H1 (cell line): ENCODE results near the gene ELOVL1.

Experiments
- ASH2L ChIP-seq: fragments of 200-600, 300-600 bp; sonication (generic); IDR thresholded peaks from one replicate; pipeline ENCODE4 v1.7.1; 2017; ENCODE audit warnings: low read length
- BRCA1 ChIP-seq: IDR thresholded peaks from 2 replicates; pipeline ENCODE4 v1.6.1; 2012; ENCODE audit warnings: low read depth, low read length, improper control_type of control experiment
- CEBPB ChIP-seq: IDR thresholded peaks from 2 replicates; pipeline ENCODE4 v1.6.1; 2012; ENCODE audit warnings: low read depth, low read length
- CTCF ChIP-seq, 3 experiments: IDR thresholded peaks; 1 replicate in 2 of 3; 2 replicates in 1 of 3; pipeline versions ENCODE4 v1.5.1 to v1.6.1; 2011; ENCODE audit warnings: low read length in 3 of 3, mild to moderate bottlenecking in 3 of 3, inconsistent platforms in 2 of 3, low read depth in 1 of 3, moderate library complexity in 1 of 3; ENCODE audit not compliant: insufficient read depth in 1 of 3; ENCODE audit errors: control extremely low read depth in 1 of 3
- HDAC6 ChIP-seq: IDR thresholded peaks from one replicate; pipeline ENCODE4 v1.7.1; 2012; ENCODE audit warnings: low read depth, mild to moderate bottlenecking, inconsistent platforms, low read length, moderate library complexity
- MAX ChIP-seq: IDR thresholded peaks from 2 replicates; pipeline ENCODE4 v1.6.1; 2012; ENCODE audit warnings: inconsistent platforms
- POLR2AphosphoS5 ChIP-seq: IDR thresholded peaks from 2 replicates; pipeline ENCODE4 v1.6.1; 2011; ENCODE audit warnings: low read depth, low read length
- SP1 ChIP-seq: IDR thresholded peaks from 2 replicates; pipeline ENCODE4 v1.6.1; 2011; ENCODE audit warnings: low read depth, low read length
- SP2 ChIP-seq: IDR thresholded peaks from 2 replicates; pipeline ENCODE4 v1.6.1; 2012; ENCODE audit warnings: mild to moderate bottlenecking, low read length, inconsistent platforms
- TEAD4 ChIP-seq: IDR thresholded peaks from 2 replicates; pipeline ENCODE4 v1.6.1; 2012; ENCODE audit warnings: low read depth, low read length, inconsistent platforms, mixed read lengths
- TF ChIP-seq, protein P1 (sequence below): IDR thresholded peaks from 2 replicates; pipeline ENCODE4 v1.6.1; 2011; ENCODE audit warnings: low read length, improper control_type of control experiment

- TF ChIP-seq CTCF (IDR thresholded peaks at IDR 0.05; ENCODE audit: control extremely low read depth in 1 of 3, insufficient read depth in 1 of 3, low read depth in 1 of 3, low read length in 3 of 3) (no peak), TEAD4 (no peak), BRCA1 (no peak), SP2 (no peak), POLR2AphosphoS5 (peak; percentile 45), CEBPB (no peak), SP1 (no peak), HDAC6 (no peak), ASH2L (no peak), MAX (no peak)
- TF ChIP-seq, protein P1, sequence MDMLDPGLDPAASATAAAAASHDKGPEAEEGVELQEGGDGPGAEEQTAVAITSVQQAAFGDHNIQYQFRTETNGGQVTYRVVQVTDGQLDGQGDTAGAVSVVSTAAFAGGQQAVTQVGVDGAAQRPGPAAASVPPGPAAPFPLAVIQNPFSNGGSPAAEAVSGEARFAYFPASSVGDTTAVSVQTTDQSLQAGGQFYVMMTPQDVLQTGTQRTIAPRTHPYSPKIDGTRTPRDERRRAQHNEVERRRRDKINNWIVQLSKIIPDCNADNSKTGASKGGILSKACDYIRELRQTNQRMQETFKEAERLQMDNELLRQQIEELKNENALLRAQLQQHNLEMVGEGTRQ, result no peak
Measured at GRCh38 chr1:43363283-43363934, 4.4 kb downstream of the ELOVL1 start.
